DMS79 treated with DMSO at 0.1 percent for 48 hours (cell line): ENCODE measurements around the gene CHRNE.
"Not testable (repeated sequence)": the region's sequence is repeated elsewhere in the genome, so short reads cannot be mapped to it uniquely, and the experiment has no call there.

ENCODE experiments used
- DNase-seq: peaks from one replicate; lab custom pipeline; 2025; lab: John Stamatoyannopoulos, UW

Gene CHRNE

DNA sequence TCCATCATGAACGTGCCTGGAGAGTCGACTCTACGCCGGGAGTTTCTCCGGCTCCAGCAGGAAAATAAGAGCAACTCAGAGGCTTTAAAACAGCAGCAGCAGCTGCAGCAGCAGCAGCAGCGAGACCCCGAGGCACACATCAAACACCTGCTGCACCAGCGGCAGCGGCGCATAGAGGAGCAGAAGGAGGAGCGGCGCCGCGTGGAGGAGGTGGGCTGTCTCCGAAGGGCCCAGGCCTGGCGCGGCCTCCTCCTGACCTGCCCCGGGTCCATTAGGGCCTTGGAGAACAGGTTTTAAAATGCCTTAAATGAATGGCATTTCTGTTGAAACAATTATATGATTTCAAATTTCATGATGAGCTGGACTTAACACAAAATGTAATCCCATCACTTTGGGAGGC, 15.3 kb downstream of the CHRNE start:
- DNase-seq = no peak

- no peak for DNase-seq
Observed at GRCh38 chr17:4886830-4887229, 16.1 kb downstream of the CHRNE start.

- no peak for DNase-seq
Observed at GRCh38 chr17:4884489-4884888, 18.4 kb downstream of the CHRNE start.

DNA sequence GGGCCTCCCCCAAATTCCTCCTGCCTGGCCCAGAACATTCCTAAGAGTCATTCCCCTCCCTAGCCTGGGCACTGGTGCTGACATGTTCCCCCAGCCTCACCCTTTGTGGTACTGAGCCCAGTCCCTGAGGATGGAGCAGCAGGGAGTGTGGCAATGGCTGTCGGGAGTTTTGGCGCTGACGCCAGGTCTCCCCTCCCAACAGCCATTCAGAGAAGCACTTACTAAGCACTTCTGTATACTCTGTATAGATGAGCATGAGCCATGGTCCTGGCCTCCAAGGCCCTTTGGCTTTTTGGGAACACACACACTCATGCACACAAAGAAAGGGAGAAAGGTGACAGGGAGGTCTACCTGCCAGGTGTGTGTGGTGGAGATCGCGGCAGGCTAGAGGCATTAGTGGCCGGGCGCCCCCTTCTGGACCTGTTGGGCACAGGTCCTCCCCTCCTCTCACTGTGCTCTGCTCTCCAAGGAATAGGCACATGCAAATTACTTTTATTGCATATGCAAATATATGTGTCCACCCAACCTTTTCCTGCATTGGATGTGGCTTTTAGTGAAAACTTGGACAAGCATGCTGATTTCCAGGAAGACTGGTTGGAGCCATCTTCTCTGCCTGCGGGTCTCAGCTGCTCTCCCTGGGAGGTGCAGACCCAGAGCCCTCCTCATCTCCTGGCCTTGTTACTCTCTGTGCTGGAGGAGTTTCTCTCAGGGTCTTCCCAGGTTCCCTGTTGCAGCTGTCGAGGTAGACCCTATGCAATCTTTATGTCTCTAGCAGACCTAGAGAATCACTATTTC, 20.9 kb downstream of the CHRNE start:
- peak; percentile 71 for DNase-seq

DNA sequence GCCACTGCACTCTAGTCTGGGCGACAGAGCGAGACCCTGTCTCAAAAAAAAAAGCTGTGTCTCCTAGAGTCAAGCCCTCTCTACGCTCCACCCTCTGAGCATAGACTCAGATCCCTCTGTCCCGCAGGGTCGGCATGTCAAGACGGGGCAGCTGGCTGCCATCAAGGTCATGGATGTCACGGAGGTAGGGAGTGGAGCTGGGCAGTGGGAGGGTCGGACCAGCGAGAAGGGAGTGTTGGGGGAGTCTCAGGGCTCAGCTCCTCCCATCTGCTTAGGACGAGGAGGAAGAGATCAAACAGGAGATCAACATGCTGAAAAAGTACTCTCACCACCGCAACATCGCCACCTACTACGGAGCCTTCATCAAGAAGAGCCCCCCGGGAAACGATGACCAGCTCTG, 22.0 kb downstream of the CHRNE start:
- DNase-seq = no peak

- no peak for DNase-seq
Observed at GRCh38 chr17:4879601-4880000, 23.3 kb downstream of the CHRNE start.

DNA sequence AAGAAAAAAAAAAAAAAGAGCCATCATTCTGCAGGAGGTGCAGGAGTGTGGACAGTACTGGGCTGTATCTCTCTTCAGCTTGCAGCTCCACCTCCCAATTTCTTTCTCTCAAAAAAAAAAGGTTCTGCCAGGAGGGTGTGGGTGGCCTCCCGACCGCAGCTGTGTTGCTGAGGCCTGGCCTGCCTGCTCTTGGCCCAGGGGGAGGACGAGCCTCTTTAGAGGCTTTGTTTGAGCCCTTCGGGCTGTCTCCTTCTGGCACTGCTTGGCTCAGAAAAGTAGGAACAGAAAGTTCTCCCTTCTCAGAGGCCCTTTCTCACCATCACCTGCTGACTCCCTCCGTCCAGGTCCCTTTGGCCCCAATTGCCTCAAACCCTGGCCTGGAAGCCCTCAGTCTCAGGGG, 25.8 kb downstream of the CHRNE start:
- DNase-seq = no peak

DNA sequence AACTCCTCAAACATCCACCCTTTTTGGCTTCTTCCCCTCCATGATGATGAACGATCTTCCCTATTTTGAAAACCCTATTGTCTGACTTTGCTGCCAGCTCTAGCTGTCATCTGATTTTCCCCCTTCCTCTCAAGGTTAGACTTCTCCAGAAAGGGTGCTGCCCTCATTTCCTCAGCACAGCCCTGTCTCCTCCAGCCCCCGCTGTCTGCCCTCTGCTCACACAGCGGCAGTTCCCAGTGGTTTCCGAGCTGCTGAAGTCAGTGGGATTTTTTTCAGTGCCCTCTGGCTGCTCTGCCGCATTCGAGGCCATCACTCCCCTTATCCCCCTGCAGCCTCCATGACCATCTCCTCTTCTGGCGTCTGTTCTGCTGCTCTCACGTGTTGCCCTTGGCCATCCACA, 30.1 kb downstream of the CHRNE start:
- DNase-seq = no peak

DNA sequence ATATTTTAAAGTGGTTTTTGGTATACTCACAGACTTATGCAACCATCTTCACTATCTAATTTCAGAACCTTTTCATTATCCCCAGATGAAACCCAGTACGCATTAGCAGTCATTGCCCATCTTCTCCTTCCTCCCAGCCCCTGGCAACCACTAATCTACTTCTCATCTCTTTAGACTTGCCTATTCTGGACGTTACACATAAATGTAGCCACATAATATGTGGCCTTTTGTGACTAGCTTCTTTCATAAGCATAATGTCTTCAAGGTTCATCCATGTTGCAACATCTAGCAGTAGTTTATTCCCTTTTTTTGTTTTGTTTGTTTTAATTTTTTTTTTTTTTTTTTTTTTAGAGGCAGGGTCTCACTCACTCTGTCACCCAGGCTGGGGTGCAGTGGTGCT, 32.0 kb downstream of the CHRNE start:
- no peak for DNase-seq

DNA sequence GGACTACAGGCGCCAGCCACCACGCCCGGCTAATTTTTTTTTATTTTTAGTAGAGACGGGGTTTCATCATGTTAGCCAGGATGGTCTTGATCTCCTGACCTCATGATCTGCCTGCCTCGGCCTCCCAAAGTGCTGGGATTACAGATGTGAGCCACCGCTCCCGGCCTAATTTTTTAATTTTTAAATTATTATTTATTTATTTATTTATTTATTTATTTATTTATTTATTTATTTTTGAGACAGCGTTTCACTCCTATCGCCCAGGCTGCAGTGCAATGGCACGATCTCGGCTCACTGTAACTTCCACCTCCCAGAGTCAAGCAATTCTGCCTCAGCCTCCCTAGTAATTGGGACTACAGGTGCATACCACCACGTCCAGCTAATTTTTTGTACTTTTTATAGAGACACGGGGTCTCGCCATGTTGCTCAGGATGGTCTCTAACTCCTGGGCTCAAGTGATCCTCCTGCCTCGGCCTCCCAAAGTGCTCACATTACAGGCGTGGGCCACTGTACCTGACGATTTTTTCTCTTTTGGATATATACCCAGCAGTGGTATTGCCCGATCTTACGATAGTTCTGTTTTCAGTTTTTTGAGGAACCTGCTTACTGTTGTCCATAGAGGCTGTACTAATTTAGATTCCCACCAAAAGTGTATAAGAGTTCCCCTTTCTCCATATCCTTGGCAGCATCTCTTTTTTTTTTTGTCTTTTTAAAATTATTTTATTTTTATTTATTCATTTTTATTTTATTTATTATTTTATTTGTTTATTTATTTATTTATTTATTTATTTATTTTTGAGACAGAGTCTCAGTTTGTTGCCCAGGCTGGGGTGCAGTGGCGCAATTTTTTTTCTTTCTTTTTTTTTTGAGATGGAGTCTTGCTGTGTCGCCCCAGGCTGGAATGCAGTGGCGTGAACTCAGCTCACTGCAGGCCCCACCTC, 33.6 kb downstream of the CHRNE start:
- not testable (repeated sequence) for DNase-seq

- DNase-seq = not testable (repeated sequence)
Observed at GRCh38 chr17:4867535-4867934, 35.4 kb downstream of the CHRNE start.

- no peak for DNase-seq
Observed at GRCh38 chr17:4863321-4863720, 39.6 kb downstream of the CHRNE start.

DNA sequence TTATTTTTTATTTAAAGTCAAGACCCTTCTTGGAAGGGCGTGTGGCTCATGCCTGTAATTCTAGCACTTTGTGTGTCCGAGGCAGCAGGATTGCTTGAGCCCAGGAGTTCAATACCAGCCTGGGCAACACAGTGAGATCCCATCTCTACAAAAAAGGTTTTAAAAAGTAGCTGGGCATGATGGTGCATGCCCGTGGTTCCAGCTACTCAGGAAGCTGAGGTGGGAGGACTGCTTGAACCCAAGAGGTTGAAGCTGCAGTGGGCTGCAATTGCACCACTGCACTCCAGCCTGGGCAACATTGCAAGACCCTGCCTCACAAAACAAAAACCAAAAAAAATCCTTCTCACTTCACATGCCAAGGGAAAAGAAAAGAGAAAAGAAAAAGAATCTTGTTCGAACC, 40.2 kb downstream of the CHRNE start:
- DNase-seq = no peak

GRCh38 chr17:4861052-4861451, 41.8 kb downstream of the CHRNE start:
- DNase-seq = no peak

GRCh38 chr17:4860651-4861050, 42.2 kb downstream of the CHRNE start:
- DNase-seq = no peak

GRCh38 chr17:4859816-4860625, 42.9 kb downstream of the CHRNE start:
- no peak for DNase-seq

- no peak for DNase-seq
Observed at GRCh38 chr17:4858882-4859260, 44.0 kb downstream of the CHRNE start.

DNA sequence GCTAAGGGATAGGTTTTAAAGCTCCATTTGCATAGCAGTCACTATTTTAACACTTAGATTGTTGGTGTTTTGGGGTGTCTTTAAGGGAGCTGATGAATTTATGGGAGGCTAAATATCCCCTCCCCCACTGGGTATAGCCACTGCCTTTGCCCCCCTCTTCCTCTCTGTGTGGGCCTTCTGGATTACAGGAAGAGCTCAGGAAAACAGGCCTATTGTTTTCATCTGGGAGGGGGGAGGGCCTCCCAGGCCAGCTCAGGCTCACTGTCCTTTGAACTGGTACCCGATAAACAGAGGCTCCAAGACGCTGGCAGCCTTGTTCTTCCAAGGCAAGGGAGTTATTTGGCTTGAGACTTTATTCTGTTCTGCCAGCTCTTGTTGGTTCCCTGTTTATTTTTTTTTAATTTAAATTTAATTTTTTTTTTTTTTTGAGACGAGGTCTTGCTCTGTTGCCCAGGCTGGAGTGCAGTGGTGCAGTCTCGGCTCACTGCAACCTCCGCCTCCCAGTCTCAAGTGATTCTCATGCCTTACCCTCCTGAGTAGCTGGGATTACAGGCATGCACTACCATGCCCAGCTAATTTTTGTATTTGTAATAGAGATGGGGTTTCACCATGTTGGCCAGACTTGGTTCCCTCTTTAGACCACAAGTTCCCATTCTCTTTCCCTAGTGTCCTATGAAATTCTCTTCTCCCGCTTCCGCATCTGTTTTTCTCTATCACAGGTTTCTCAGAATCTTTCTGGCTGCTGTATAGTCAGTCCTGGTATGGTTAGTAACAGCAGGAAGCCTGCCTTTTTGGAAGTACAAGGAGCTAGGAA, 44.6 kb downstream of the CHRNE start:
- DNase-seq = no peak

DNA sequence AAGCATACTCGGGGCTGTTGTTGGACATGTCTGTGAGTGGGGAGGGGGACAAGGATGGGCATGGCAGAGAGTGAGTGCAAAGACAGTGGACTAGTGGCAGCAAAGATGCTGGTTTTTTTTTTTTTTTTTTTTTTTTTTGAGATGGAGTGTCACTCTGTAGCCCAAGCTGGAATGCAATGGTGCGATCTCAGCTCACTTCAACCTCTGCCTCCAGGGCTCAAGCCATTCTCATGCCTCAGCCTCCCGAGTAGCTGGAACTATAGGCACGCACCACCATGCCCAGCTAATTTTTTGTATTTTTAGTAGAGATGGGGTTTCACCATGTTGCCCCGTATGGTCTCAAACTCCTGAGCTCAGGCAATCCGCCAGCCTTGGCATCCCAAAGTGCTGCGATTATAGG, 45.6 kb downstream of the CHRNE start:
- not testable (repeated sequence) for DNase-seq

DNA sequence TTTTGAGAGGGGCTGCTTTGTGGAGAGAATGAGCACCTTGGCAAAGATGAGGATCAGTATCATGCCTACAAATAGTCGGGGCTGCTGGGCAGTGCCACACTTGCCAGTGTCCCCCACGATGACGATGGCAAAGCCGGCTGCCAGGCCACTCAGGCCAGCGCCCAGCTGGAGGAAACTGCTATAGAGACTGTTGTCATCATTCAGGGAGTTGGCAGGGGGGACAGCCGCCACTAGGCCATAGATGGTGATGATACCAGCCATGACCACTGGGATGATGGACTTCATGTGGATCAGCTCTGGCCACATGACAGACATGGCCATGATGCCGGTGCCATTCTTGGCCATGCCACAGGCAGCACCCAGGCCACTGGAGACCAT, 46.0 kb downstream of the CHRNE start:
- DNase-seq = no peak

DNA sequence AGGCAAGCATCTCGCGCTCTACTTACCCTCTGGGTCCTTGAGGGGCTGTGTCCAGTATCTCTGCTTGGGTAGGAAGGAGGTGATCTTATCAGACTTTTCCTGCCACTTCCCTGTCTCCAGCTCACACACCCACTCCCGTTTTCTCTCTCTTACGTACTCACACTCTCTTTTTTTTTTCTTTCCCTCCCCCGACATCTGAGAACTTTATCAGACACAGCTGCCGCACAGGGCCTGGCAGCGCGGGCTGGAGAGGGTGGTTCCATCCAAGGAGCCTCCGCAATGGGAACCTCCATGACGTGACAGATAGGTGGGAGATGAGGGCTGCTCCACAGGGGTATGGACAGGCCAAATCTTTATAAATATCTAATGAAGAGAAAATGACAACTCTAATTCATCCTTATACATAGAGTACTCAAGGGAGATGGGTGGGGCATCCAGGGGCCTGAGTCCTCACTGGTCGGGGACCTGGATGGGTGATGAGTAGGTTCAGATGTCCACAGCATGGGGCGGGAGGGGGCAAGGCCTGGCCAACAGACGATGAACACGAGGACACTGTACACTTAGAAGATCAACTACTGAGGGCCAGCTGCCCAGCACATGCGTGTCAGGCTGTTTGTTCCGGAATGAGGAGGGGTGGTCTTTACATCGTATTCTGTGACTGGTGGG, 46.5 kb downstream of the CHRNE start:
- DNase-seq = no peak
